GM23248 (cell line): Measurements from ENCODE around the gene ABCD1. TPM values are rescaled to one million over a fixed set of nuclear protein-coding genes. Genes with fewer than 3 reads are reported as not detected.

Experiments
- DNase-seq: peaks from one replicate; pipeline ENCODE4 v3.0.0-alpha.2; 2015
- H2AFZ ChIP-seq: fragments of 200-600 bp; sonication (generic); 2 replicates; pipeline ENCODE4 v1.6.1; 2016; ENCODE audit warnings: antibody characterized with exemption
- H3F3A ChIP-seq: fragments of 200-600 bp; sonication (generic); 2 replicates; pipeline ENCODE4 v1.6.1; 2016; ENCODE audit warnings: mild to moderate bottlenecking, antibody characterized with exemption, mixed run types; ENCODE audit not compliant: insufficient read depth
- H3K27ac ChIP-seq: fragments of 200-600 bp; sonication (generic); 2 replicates; pipeline ENCODE4 v1.5.1; 2016; ENCODE audit warnings: mild to moderate bottlenecking
- H3K27me3 ChIP-seq: fragments of 200-600 bp; sonication (generic); replicated peaks from 2 replicates; pipeline ENCODE4 v1.6.1; 2016; ENCODE audit warnings: mild to moderate bottlenecking; ENCODE audit not compliant: insufficient read depth
- H3K36me3 ChIP-seq: fragments of 200-600 bp; sonication (generic); 2 replicates; pipeline ENCODE4 v1.6.1; 2016; ENCODE audit warnings: low read depth, mild to moderate bottlenecking
- H3K4me1 ChIP-seq: fragments of 200-600 bp; sonication (generic); 2 replicates; pipeline ENCODE4 v1.6.1; 2016; ENCODE audit warnings: mild to moderate bottlenecking; ENCODE audit not compliant: insufficient read depth
- H3K4me2 ChIP-seq: fragments of 200-600 bp; sonication (generic); one replicate; pipeline ENCODE4 v1.6.1; 2016; ENCODE audit warnings: mild to moderate bottlenecking; ENCODE audit not compliant: unreplicated experiment
- H3K4me3 ChIP-seq: fragments of 200-600 bp; sonication (generic); 2 replicates; pipeline ENCODE4 v1.5.1; 2016; ENCODE audit warnings: mild to moderate bottlenecking
- H3K79me2 ChIP-seq: fragments of 200-600 bp; sonication (generic); 2 replicates; pipeline ENCODE4 v1.6.1; 2016; ENCODE audit warnings: mild to moderate bottlenecking; ENCODE audit not compliant: insufficient read depth
- H3K9ac ChIP-seq: fragments of 200-600 bp; sonication (generic); 2 replicates; pipeline ENCODE4 v1.6.1; 2016; ENCODE audit warnings: mild to moderate bottlenecking
- H3K9me2 ChIP-seq: fragments of 200-600 bp; sonication (generic); 2 replicates; pipeline ENCODE4 v1.6.1; 2016; ENCODE audit warnings: mixed run types, mild to moderate bottlenecking, moderate library complexity; ENCODE audit not compliant: insufficient read depth
- H3K9me3 ChIP-seq: fragments of 200-600 bp; sonication (generic); one replicate; pipeline ENCODE4 v1.6.1; 2017; ENCODE audit warnings: low read depth
- H4K20me1 ChIP-seq: fragments of 200-600 bp; sonication (generic); 2 replicates; pipeline ENCODE4 v1.6.0; 2016; ENCODE audit not compliant: insufficient read depth
- EZH2 ChIP-seq: fragments of 200-600 bp; sonication (generic); IDR thresholded peaks from 2 replicates; pipeline ENCODE4 v1.6.1; 2018; ENCODE audit warnings: antibody characterized with exemption, mild to moderate bottlenecking; ENCODE audit not compliant: insufficient read depth, poor library complexity, severe bottlenecking
- EZH2phosphoT487 ChIP-seq: fragments of 200-600 bp; sonication (generic); IDR thresholded peaks from 2 replicates; pipeline ENCODE4 v1.6.1; 2018; ENCODE audit warnings: antibody characterized with exemption, moderate library complexity, mild to moderate bottlenecking, low read depth; ENCODE audit not compliant: insufficient read depth
- WGBS, 2 experiments: methylation state at CpG; one replicate each; pipeline ENCODE4 v1.1.6; 2015 to 2017; ENCODE audit warnings: low lambda C conversion rate in 2 of 2, low coverage in 1 of 2; ENCODE audit errors: missing lambda C conversion rate in 2 of 2; 5-methylcytosine and 5-hydroxymethylcytosine counted together
- in situ Hi-C: fragments of 300-500 bp; cut with MboI; formaldehyde crosslinking; loops from 2 replicates; pipeline ENCODE4 v1.15.0; 2020
- polyA plus RNA-seq: library from polyadenylated mRNA; unstranded; fragments of >200 nt; fragmentation: Nextera tagmentation; extraction: Ambion mirVana; gene quantifications from 2 replicates; pipeline ENCODE4 v1.2.1, GENCODE V29; 2016
- total RNA-seq: library from RNA; depleted of rRNA; stranded (reverse); fragments of >200 nt; shearing (Covaris generic); gene quantifications from 2 replicates; pipeline ENCODE4 v1.2.3, GENCODE V29; 2014

Gene ABCD1
- total and polyA plus RNA-seq, 2 experiments from 2014 or later = 9.8 to 24.4 TPM

GRCh38 chrX:153772316-153773217 lies 47.9 kb downstream of the ABCD1 start:
- Histone ChIP-seq H2AFZ (no peak overlapping the region), H3K79me2 (no peaks in the 10 kb centered on the region), H3K4me1 (no peaks in the 10 kb centered on the region), H3K9ac (no peak overlapping the region), H3K9me3 (no peaks in the 10 kb centered on the region), H3K9me2 (no peaks in the 10 kb centered on the region), H3K4me2 (no peak overlapping the region), H3K36me3 (no peaks in the 10 kb centered on the region), H3K27me3 (no peaks in the 10 kb centered on the region), H3K27ac (no peak overlapping the region), H3K4me3 (no peak overlapping the region), H3F3A (no peaks in the 10 kb centered on the region), H4K20me1 (no peaks in the 10 kb centered on the region)
- no peak for DNase-seq
- 82 to 86% methylated on average over 10 to 12 of the region's 21 CpGs for WGBS, 2 experiments
- TF ChIP-seq EZH2 (no peak), EZH2phosphoT487 (no peak)
- in situ Hi-C loops = no loop called here

- Histone ChIP-seq H3K9ac (no peak overlapping the region), H4K20me1 (no peaks in the 10 kb centered on the region), H3K4me2 (no peak overlapping the region), H3K4me3 (no peak overlapping the region), H3K4me1 (no peaks in the 10 kb centered on the region), H3K9me3 (no peaks in the 10 kb centered on the region), H2AFZ (no peak overlapping the region), H3F3A (no peaks in the 10 kb centered on the region), H3K27ac (no peak overlapping the region), H3K79me2 (no peaks in the 10 kb centered on the region), H3K27me3 (no peaks in the 10 kb centered on the region), H3K36me3 (no peaks in the 10 kb centered on the region), H3K9me2 (no peaks in the 10 kb centered on the region)
- in situ Hi-C loops = no loop called here
- no peak for DNase-seq
- no peak for TF ChIP-seq EZH2phosphoT487
- TF ChIP-seq EZH2 = no peak
- WGBS, 2 experiments = 96% methylated on average over 9 of the region's 23 CpGs; no CpG with 5 or more reads in 1 of the 2 experiments
Observed at GRCh38 chrX:153773218-153773611, 48.6 kb downstream of the ABCD1 start.

- no peak overlapping the region for H3K4me3 ChIP-seq
- H3K4me2 ChIP-seq = no peak overlapping the region
- in situ Hi-C loops = no loop called here
Observed at GRCh38 chrX:153773741-153774575, 49.3 kb downstream of the ABCD1 start.

GRCh38 chrX:153774576-153775292 lies 50.1 kb downstream of the ABCD1 start:
- Histone ChIP-seq H3K27me3 (no peaks in the 10 kb centered on the region), H4K20me1 (no peaks in the 10 kb centered on the region), H3K9ac (no peak overlapping the region), H3K4me1 (no peaks in the 10 kb centered on the region), H3K4me3 (no peak overlapping the region), H3K79me2 (no peaks in the 10 kb centered on the region), H3K9me2 (no peaks in the 10 kb centered on the region), H3K4me2 (no peak overlapping the region), H3F3A (no peaks in the 10 kb centered on the region), H3K9me3 (no peaks in the 10 kb centered on the region), H2AFZ (no peak overlapping the region), H3K36me3 (no peaks in the 10 kb centered on the region), H3K27ac (no peak overlapping the region)
- TF ChIP-seq EZH2 (no peak), EZH2phosphoT487 (no peak)
- 98 to 99% methylated on average over 8 to 10 of the region's 37 CpGs for WGBS, 2 experiments
- in situ Hi-C loops = no loop called here
- no peak for DNase-seq

More at GRCh38 chrX:153773741-153774575, 49.3 kb downstream of the ABCD1 start:
- no peak overlapping the region for H3K9ac ChIP-seq
- H3K9me3 ChIP-seq = no peaks in the 10 kb centered on the region
- H3K9me2 ChIP-seq = no peaks in the 10 kb centered on the region
- no peaks in the 10 kb centered on the region for H3K27me3 ChIP-seq
- 96 to 100% methylated on average over 8 to 27 of the region's 48 CpGs for WGBS, 2 experiments
- H3K4me1 ChIP-seq = no peaks in the 10 kb centered on the region
- no peak for DNase-seq
- no peak overlapping the region for H3K27ac ChIP-seq
- no peaks in the 10 kb centered on the region for H3F3A ChIP-seq
- no peaks in the 10 kb centered on the region for H3K36me3 ChIP-seq
- no peaks in the 10 kb centered on the region for H3K79me2 ChIP-seq
- H4K20me1 ChIP-seq = no peaks in the 10 kb centered on the region
- no peak overlapping the region for H2AFZ ChIP-seq
- TF ChIP-seq EZH2phosphoT487 = no peak
- TF ChIP-seq EZH2 = no peak
